GM23338 (cell line): ENCODE results near the gene TEX35. TPM values are rescaled to one million over a fixed set of nuclear protein-coding genes. Genes with fewer than 3 reads are reported as not detected.

Experiments used
- ATAC-seq: fragments of 200-7000 bp; cut with Tn5 transposase; 3 replicates; pipeline ENCODE4 v1.9.1; 2020
- DNase-seq: peaks from one replicate; pipeline ENCODE4 v3.0.0-alpha.2; 2015; ENCODE audit warnings: low spot score
- H2AFZ ChIP-seq: fragments of 200-600 bp; sonication (generic); 2 replicates; pipeline ENCODE4 v1.8.0; 2016; ENCODE audit warnings: antibody characterized with exemption, mild to moderate bottlenecking, moderate library complexity
- H3F3A ChIP-seq: fragments of 200-600 bp; sonication (generic); replicated peaks from 2 replicates; pipeline ENCODE4 v1.8.0; 2017; ENCODE audit warnings: antibody characterized with exemption, mixed run types, low read depth
- H3K27ac ChIP-seq: fragments of 200-600 bp; sonication (generic); 2 replicates; pipeline ENCODE4 v1.6.1; 2016; ENCODE audit warnings: low read depth
- H3K27me3 ChIP-seq: fragments of 200-600 bp; sonication (generic); 2 replicates; pipeline ENCODE4 v1.8.0; 2016; ENCODE audit warnings: mild to moderate bottlenecking, mixed run types, moderate library complexity; ENCODE audit not compliant: insufficient read depth
- H3K36me3 ChIP-seq: fragments of 200-600 bp; sonication (generic); 2 replicates; pipeline ENCODE4 v1.8.0; 2016; ENCODE audit warnings: mild to moderate bottlenecking; ENCODE audit not compliant: insufficient read depth
- H3K4me1 ChIP-seq: fragments of 200-600 bp; sonication (generic); 2 replicates; pipeline ENCODE4 v1.8.0; 2016; ENCODE audit warnings: mild to moderate bottlenecking, moderate library complexity; ENCODE audit not compliant: insufficient read depth
- H3K4me2 ChIP-seq: fragments of 200-600 bp; sonication (generic); 2 replicates; pipeline ENCODE4 v1.7.1; 2017; ENCODE audit warnings: mixed run types
- H3K4me3 ChIP-seq: fragments of 200-600 bp; sonication (generic); 2 replicates; pipeline ENCODE4 v1.6.1; 2016; ENCODE audit warnings: mixed run types
- H3K79me2 ChIP-seq: fragments of 200-600 bp; sonication (generic); replicated peaks from 2 replicates; pipeline ENCODE4 v1.8.0; 2017; ENCODE audit warnings: mild to moderate bottlenecking; ENCODE audit not compliant: insufficient read depth
- H3K9me2 ChIP-seq: fragments of 200-600 bp; sonication (generic); 2 replicates; pipeline ENCODE4 v1.8.0; 2017; ENCODE audit not compliant: insufficient read depth
- H4K20me1 ChIP-seq: fragments of 200-600 bp; sonication (generic); replicated peaks from 2 replicates; pipeline ENCODE4 v1.8.0; 2017; ENCODE audit warnings: mild to moderate bottlenecking; ENCODE audit not compliant: insufficient read depth
- H3K27ac Mint-ChIP-seq: 2 replicates; pipeline ENCODE4 v1.8.0; 2020; ENCODE audit warnings: inconsistent platforms, mild to moderate bottlenecking, moderate library complexity, mixed read lengths
- H3K27me3 Mint-ChIP-seq: 3 replicates; pipeline ENCODE4 v1.8.0; 2022; ENCODE audit warnings: low read depth, mild to moderate bottlenecking, moderate library complexity, mixed read lengths, inconsistent platforms; ENCODE audit not compliant: insufficient read depth, poor library complexity
- H3K36me3 Mint-ChIP-seq: 3 replicates; pipeline ENCODE4 v1.8.0; 2021; ENCODE audit warnings: low read depth, mild to moderate bottlenecking, inconsistent platforms, moderate library complexity, mixed read lengths
- H3K4me1 Mint-ChIP-seq: 3 replicates; pipeline ENCODE4 v1.8.0; 2020; ENCODE audit warnings: mild to moderate bottlenecking, inconsistent platforms, mixed read lengths
- H3K4me3 Mint-ChIP-seq: 3 replicates; pipeline ENCODE4 v1.8.0; 2021; ENCODE audit warnings: moderate library complexity, mild to moderate bottlenecking, inconsistent platforms, mixed read lengths
- H3K9me3 Mint-ChIP-seq: 3 replicates; pipeline ENCODE4 v1.8.0; 2020; ENCODE audit warnings: moderate library complexity, mild to moderate bottlenecking, inconsistent platforms, mixed read lengths
- CREB1 ChIP-seq: fragments of 250-450 bp; sonication (Bioruptor Pico); IDR thresholded peaks from 2 replicates; pipeline ENCODE4 v1.5.0; 2020; ENCODE audit warnings: low read depth, mild to moderate bottlenecking, moderate library complexity
- CTCF ChIP-seq, 2 experiments: fragments of 200-600 bp in 1 of 2; sonication (generic) in 1 of 2; conservative IDR thresholded peaks; 2 replicates each; pipeline versions ENCODE4 v1.5.1 to v1.6.1; 2016 to 2017; ENCODE audit warnings: antibody characterized with exemption in 2 of 2, low read depth in 2 of 2, mild to moderate bottlenecking in 2 of 2, moderate library complexity in 1 of 2
- ETS1 ChIP-seq: IDR thresholded peaks from 2 replicates; pipeline ENCODE4 v1.6.1; 2016; ENCODE audit warnings: antibody characterized with exemption
- EZH2 ChIP-seq: fragments of 200-600 bp; sonication (generic); IDR thresholded peaks from one replicate; pipeline ENCODE4 v1.8.0; 2017; ENCODE audit warnings: antibody characterized with exemption, mild to moderate bottlenecking, low read depth; ENCODE audit not compliant: unreplicated experiment
- EZH2phosphoT487 ChIP-seq: fragments of 200-600 bp; sonication (generic); IDR thresholded peaks from one replicate; pipeline ENCODE4 v1.8.1; 2018; ENCODE audit warnings: antibody characterized with exemption; ENCODE audit not compliant: unreplicated experiment
- JUNB ChIP-seq: IDR thresholded peaks from one replicate; pipeline ENCODE4 v1.6.1; 2016; ENCODE audit warnings: antibody characterized with exemption; ENCODE audit not compliant: unreplicated experiment
- NANOG ChIP-seq: IDR thresholded peaks from 2 replicates; pipeline ENCODE4 v1.6.1; 2016; ENCODE audit warnings: antibody characterized with exemption, borderline replicate concordance
- POLR2AphosphoS5 ChIP-seq: IDR thresholded peaks from 2 replicates; pipeline ENCODE4 v1.6.1; 2016; ENCODE audit warnings: antibody characterized with exemption, low read depth
- REST ChIP-seq: IDR thresholded peaks from one replicate; pipeline ENCODE4 v1.6.1; 2018; ENCODE audit warnings: antibody characterized with exemption; ENCODE audit not compliant: unreplicated experiment
- STAT1 ChIP-seq: IDR thresholded peaks from one replicate; pipeline ENCODE4 v1.6.1; 2016; ENCODE audit warnings: antibody characterized with exemption; ENCODE audit not compliant: unreplicated experiment
- ZNF114 ChIP-seq: fragments of 250-450 bp; sonication (Bioruptor Pico); IDR thresholded peaks from 2 replicates; pipeline ENCODE4 v1.5.0; 2020; ENCODE audit warnings: mild to moderate bottlenecking, moderate library complexity
- ZNF331 ChIP-seq: fragments of 250-450 bp; sonication (Bioruptor Pico); IDR thresholded peaks from 2 replicates; pipeline ENCODE4 v1.5.0; 2020; ENCODE audit warnings: low read depth, mild to moderate bottlenecking, moderate library complexity
- ZNF462 ChIP-seq: fragments of 250-450 bp; sonication (Bioruptor Pico); IDR thresholded peaks from 2 replicates; pipeline ENCODE4 v1.5.0; 2020; ENCODE audit warnings: mild to moderate bottlenecking, moderate library complexity
- polyA plus RNA-seq: library from polyadenylated mRNA; unstranded; fragments of >200 nt; fragmentation: Nextera tagmentation; extraction: Ambion mirVana; gene quantifications from 2 replicates; pipeline ENCODE4 v1.2.1, GENCODE V29; 2016
- total RNA-seq: library from RNA; depleted of rRNA; stranded (reverse); fragments of >200 nt; shearing (Covaris generic); gene quantifications from 2 replicates; pipeline ENCODE4 v1.2.3, GENCODE V29; 2014

The TEX35 gene
- total and polyA plus RNA-seq, 2 experiments from 2014 or later = not detected

GRCh38 chr1:178538192-178538916, 25.4 kb downstream of the TEX35 start:
- Mint-ChIP-seq H3K27me3 (peaks cover 13% of the 10 kb centered on the region), H3K4me3 (no peak overlapping the region), H3K27ac (no peak overlapping the region), H3K4me1 (peaks cover 6% of the 10 kb centered on the region), H3K9me3 (no peaks in the 10 kb centered on the region), H3K36me3 (no peaks in the 10 kb centered on the region)
- Histone ChIP-seq H4K20me1 (no peaks in the 10 kb centered on the region), H3K27ac (no peak overlapping the region), H3K36me3 (no peaks in the 10 kb centered on the region), H3K27me3 (no peaks in the 10 kb centered on the region), H2AFZ (no peak overlapping the region), H3F3A (no peaks in the 10 kb centered on the region), H3K9me2 (no peaks in the 10 kb centered on the region), H3K4me2 (no peak overlapping the region), H3K4me3 (no peak overlapping the region), H3K4me1 (0 out of 2 replicates have a peak, but pooled peaks cover 2% of the 10 kb centered on the region), H3K79me2 (no peaks in the 10 kb centered on the region)
- no peak for DNase-seq
- no peak for TF ChIP-seq NANOG
- no peak for TF ChIP-seq ZNF331 (CRISPR knock-in tag)
- no peak for TF ChIP-seq JUNB
- TF ChIP-seq ETS1 = no peak
- no peak for TF ChIP-seq STAT1
- no peak for TF ChIP-seq EZH2phosphoT487
- no peak for TF ChIP-seq ZNF462 (CRISPR knock-in tag)
- no peak for TF ChIP-seq EZH2
- no peak for TF ChIP-seq POLR2AphosphoS5
- no peak for TF ChIP-seq CREB1 (CRISPR knock-in tag)
- no peak for TF ChIP-seq ZNF114 (CRISPR knock-in tag)
- TF ChIP-seq CTCF (conservative IDR thresholded peaks at IDR 0.05; ENCODE audit: low read depth in 2 of 2) = no peak
- no peak for TF ChIP-seq REST
- no peak for ATAC-seq
